ENCODE measurements around the gene OTOG. TPM values are rescaled to one million over a fixed set of nuclear protein-coding genes. Genes with fewer than 3 reads are reported as not detected.

OTOG gene
- total and polyA plus RNA-seq, 4 donors = 0.11 TPM; not detected in 3

DNA sequence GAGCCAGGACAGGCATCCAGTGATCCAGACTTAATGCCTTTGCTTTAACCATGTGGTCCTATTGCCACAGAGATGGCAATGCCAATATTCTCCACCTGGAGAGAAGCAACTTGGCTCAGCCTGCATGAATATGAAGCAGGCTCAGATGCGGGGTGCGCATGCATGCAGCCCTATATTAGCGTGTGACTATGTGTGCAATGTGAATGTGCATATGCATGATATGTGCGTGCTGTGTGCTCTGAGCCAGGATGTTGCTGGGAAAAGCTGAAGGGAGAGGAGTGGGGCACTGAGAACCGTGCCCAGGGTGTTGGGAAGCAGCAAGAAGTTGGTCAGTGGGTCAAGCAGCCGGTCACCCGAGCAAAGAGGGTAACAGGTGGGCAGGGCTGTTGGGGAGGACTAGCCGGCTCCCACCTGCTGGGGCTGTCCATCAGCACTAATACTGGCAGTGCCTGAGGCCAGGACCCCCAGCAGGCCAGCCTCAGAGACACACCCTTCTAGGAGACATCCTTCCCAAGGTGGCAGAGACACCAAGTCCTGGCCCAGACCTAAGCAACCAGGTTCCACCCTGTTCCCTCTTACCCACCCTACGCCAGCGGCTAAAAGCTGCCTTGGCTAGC, 147.5 kb downstream of the OTOG start:
- H3K27ac ChIP-seq (ENCODE audit: low read depth in 1 of 2, low read length in 1 of 2) = no peak overlapping the region
- WGBS, 2 donors = 88% methylated on average over 10 of the region's 10 CpGs
- H3K27me3 ChIP-seq (ENCODE audit: control insufficient read depth in 3 of 3, insufficient read depth in 3 of 3, low read length in 2 of 3) = peaks cover 14 to 59% (median 32%) of the 10 kb centered on the region in 3 donors
- TF ChIP-seq, protein P1, sequence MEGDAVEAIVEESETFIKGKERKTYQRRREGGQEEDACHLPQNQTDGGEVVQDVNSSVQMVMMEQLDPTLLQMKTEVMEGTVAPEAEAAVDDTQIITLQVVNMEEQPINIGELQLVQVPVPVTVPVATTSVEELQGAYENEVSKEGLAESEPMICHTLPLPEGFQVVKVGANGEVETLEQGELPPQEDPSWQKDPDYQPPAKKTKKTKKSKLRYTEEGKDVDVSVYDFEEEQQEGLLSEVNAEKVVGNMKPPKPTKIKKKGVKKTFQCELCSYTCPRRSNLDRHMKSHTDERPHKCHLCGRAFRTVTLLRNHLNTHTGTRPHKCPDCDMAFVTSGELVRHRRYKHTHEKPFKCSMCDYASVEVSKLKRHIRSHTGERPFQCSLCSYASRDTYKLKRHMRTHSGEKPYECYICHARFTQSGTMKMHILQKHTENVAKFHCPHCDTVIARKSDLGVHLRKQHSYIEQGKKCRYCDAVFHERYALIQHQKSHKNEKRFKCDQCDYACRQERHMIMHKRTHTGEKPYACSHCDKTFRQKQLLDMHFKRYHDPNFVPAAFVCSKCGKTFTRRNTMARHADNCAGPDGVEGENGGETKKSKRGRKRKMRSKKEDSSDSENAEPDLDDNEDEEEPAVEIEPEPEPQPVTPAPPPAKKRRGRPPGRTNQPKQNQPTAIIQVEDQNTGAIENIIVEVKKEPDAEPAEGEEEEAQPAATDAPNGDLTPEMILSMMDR (IDR thresholded peaks at IDR 0.05; ENCODE audit: control extremely low read depth, extremely low read depth) = no peak
- peaks cover 0 to 7% (median 0%) of the 10 kb centered on the region in 5 donors for H3K4me1 ChIP-seq (ENCODE audit: control insufficient read depth in 5 of 5, insufficient read depth in 5 of 5, low read length in 5 of 5)
- ATAC-seq (ENCODE audit: insufficient read depth, low FRiP score) (no peak), DNase-seq (no peak)
- peaks cover 0 to 2% (median 0%) of the 10 kb centered on the region in 4 donors for H3K9me3 ChIP-seq (ENCODE audit: control insufficient read depth in 4 of 4, insufficient read depth in 3 of 4, low read length in 3 of 4)
- no peaks in the 10 kb centered on the region for H3K36me3 ChIP-seq (ENCODE audit: control insufficient read depth in 4 of 4, insufficient read depth in 4 of 4, low read length in 4 of 4)
- H3K4me3 ChIP-seq = no peak overlapping the region
- no peak overlapping the region for H3K9ac ChIP-seq (ENCODE audit: insufficient read depth in 1 of 2, low read length in 2 of 2)

DNA sequence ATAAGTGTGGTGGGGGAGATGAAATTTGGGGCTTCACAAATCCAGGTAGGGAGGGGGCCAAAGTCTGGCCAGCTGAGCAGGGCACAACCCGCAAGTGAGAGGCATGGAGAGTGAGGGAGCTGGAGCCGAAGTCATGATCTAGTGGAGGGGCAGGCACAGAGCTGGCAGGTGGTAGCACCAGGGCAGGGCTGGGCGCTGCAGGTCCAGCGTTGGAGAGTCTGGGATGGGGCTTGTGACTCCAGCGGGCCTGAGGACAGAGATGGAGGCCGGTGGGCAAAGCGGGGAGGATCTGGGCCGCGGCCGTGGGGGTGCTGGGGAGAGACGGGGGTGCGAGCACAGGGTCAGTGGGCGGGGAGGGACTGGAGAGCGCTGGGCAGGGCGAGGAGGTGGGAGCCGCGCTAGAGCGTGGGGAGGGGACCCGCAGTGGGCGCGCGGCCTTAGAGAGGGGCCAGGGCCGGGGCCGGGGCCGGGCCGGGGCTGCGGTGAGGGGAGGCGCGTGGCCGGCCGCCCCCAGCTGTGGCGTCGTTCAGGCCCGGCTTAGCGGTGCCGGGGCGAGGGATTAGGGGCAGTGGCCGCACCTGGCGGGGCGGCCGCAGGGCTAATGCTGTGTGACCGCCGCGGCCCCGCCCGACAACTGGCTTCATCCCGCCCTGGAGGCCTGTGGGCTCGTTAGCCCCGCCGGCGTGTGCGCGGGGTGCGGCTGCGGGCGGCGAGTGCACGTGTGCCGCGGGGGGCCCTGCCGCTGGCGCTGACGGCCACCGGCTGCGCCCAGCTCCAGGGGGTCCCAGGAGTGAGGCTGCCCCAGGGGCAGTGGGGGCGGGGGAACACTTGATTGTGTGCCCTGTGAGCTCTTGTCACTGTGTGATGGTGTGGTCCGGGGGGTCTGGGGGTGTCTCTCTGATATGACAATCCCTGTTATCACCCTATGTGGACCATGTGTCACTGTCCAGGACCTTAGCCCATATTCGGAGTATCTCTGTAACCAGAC, 148.7 kb downstream of the OTOG start:
- 8 to 12% methylated on average over 53 to 68 of the region's 68 CpGs for WGBS, 2 donors
- Histone ChIP-seq H3K27ac (ENCODE audit: low read depth in 1 of 2, low read length in 1 of 2) (no peak overlapping the region), H3K27me3 (ENCODE audit: control insufficient read depth in 3 of 3, insufficient read depth in 3 of 3, low read length in 2 of 3) (peaks cover 14 to 54% (median 30%) of the 10 kb centered on the region in 3 donors), H3K4me3 (no peak overlapping the region), H3K9me3 (ENCODE audit: control insufficient read depth in 4 of 4, insufficient read depth in 3 of 4, low read length in 3 of 4) (peaks cover 0 to 2% (median 0%) of the 10 kb centered on the region in 4 donors), H3K36me3 (ENCODE audit: control insufficient read depth in 4 of 4, insufficient read depth in 4 of 4, low read length in 4 of 4) (no peaks in the 10 kb centered on the region), H3K9ac (ENCODE audit: insufficient read depth in 1 of 2, low read length in 2 of 2) (no peak overlapping the region), H3K4me1 (ENCODE audit: control insufficient read depth in 5 of 5, insufficient read depth in 5 of 5, low read length in 5 of 5) (peaks cover 0 to 10% (median 0%) of the 10 kb centered on the region in 5 donors)
- TF ChIP-seq, protein P1 (IDR thresholded peaks at IDR 0.05; ENCODE audit: control extremely low read depth, extremely low read depth) = no peak
- DNase-seq (no peak), ATAC-seq (ENCODE audit: insufficient read depth, low FRiP score) (no peak)

DNA sequence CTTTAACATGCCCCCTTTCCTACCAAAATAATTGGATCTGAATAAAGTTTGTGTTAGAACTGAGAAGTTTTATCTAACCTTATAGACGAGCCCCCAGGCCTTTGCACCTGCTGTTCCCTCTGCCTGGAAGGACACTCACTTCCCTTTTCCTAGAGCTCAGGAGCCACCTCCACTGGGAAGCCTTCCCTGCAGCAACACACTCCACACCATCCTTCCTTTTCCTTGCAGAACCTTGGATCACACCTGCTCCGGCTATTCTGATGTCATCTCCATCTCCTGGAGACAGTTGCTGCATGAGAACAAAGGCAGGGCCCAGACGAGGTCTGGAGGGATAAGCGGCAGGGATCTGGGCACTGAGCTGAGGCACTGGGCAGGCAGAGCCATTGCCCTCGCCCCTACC, 149.7 kb downstream of the OTOG start:
- Histone ChIP-seq H3K9me3 (ENCODE audit: control insufficient read depth in 4 of 4, insufficient read depth in 3 of 4, low read length in 3 of 4) (peaks cover 0 to 2% (median 0%) of the 10 kb centered on the region in 4 donors), H3K4me1 (ENCODE audit: control insufficient read depth in 5 of 5, insufficient read depth in 5 of 5, low read length in 5 of 5) (peaks cover 0 to 20% (median 0%) of the 10 kb centered on the region in 5 donors), H3K4me3 (no peak overlapping the region), H3K9ac (ENCODE audit: insufficient read depth in 1 of 2, low read length in 2 of 2) (no peak overlapping the region), H3K27ac (ENCODE audit: low read depth in 1 of 2, low read length in 1 of 2) (no peak overlapping the region), H3K36me3 (ENCODE audit: control insufficient read depth in 4 of 4, insufficient read depth in 4 of 4, low read length in 4 of 4) (no peaks in the 10 kb centered on the region), H3K27me3 (ENCODE audit: control insufficient read depth in 3 of 3, insufficient read depth in 3 of 3, low read length in 2 of 3) (peaks cover 14 to 51% (median 30%) of the 10 kb centered on the region in 3 donors)
- no peak for DNase-seq
- 73% methylated on average over 5 of the region's 5 CpGs for WGBS, 2 donors
- TF ChIP-seq, protein P1 (IDR thresholded peaks at IDR 0.05; ENCODE audit: control extremely low read depth, extremely low read depth) = no peak
- no peak for ATAC-seq (ENCODE audit: insufficient read depth, low FRiP score)

Other genes with a start within 250 kb of the OTOG start
- gene NCR3LG1, start 195.5 kb upstream of the OTOG start, total RNA-seq = 1 to 10 TPM; 1.3 to 5.8 TPM
- 1 to 10 TPM in 1 of 2 donors, under 1 TPM in 1; 0.94 to 3.0 TPM for gene NCR3LG1, start 195.5 kb upstream of the OTOG start, polyA plus RNA-seq
- gene KCNJ11, start 158.6 kb upstream of the OTOG start, total RNA-seq = 1 to 10 TPM; 2.3 to 4.5 TPM
- 1 to 10 TPM; 2.5 to 3.1 TPM for gene KCNJ11, start 158.6 kb upstream of the OTOG start, polyA plus RNA-seq
- 1 to 10 TPM; 1.2 to 3.9 TPM for gene ABCC8, start 70.4 kb upstream of the OTOG start, total RNA-seq
- 10 to 100 TPM in 1 of 2 donors, 1 to 10 TPM in 1; 2.4 to 14.9 TPM for gene ABCC8, start 70.4 kb upstream of the OTOG start, polyA plus RNA-seq
- under 1 TPM; 0.11 to 0.55 TPM for gene USH1C, start 2.8 kb upstream of the OTOG start, total RNA-seq
- under 1 TPM; 0.10 to 0.14 TPM for gene USH1C, start 2.8 kb upstream of the OTOG start, polyA plus RNA-seq
- gene MYOD1, start 172.3 kb downstream of the OTOG start, total RNA-seq = not detected
- gene MYOD1, start 172.3 kb downstream of the OTOG start, polyA plus RNA-seq = not detected
- gene KCNC1, start 187.5 kb downstream of the OTOG start, total RNA-seq = not detected
- gene KCNC1, start 187.5 kb downstream of the OTOG start, polyA plus RNA-seq = under 1 TPM in 1 of 2 donors, not detected in 1; 0.01 TPM